GM19023 (cell line): ENCODE data around the gene KCNT2.
"Not testable (repeated sequence)": the region's sequence is repeated elsewhere in the genome, so short reads cannot be mapped to it uniquely, and the experiment has no call there.

Experiments
- ATAC-seq: cut with Tn5 transposase; IDR thresholded peaks from one replicate; pipeline ENCODE4 v1.9.1; 2021; ENCODE audit warnings: mild to moderate bottlenecking, moderate library complexity; ENCODE audit not compliant: unreplicated experiment

The KCNT2 gene

GRCh38 chr1:196593955-196594354, 14.3 kb downstream of the KCNT2 start:
- ATAC-seq = no peak

GRCh38 chr1:196590959-196591358, 17.3 kb downstream of the KCNT2 start:
- ATAC-seq = no peak

- no peak for ATAC-seq
Observed at GRCh38 chr1:196590012-196590708, 18.1 kb downstream of the KCNT2 start.

GRCh38 chr1:196584696-196585095, 23.5 kb downstream of the KCNT2 start:
- no peak for ATAC-seq

- ATAC-seq = no peak
Observed at GRCh38 chr1:196577386-196577785, 30.9 kb downstream of the KCNT2 start.

GRCh38 chr1:196573226-196573625, 35.0 kb downstream of the KCNT2 start:
- no peak for ATAC-seq

- no peak for ATAC-seq
Observed at GRCh38 chr1:196567238-196567637, 41.0 kb downstream of the KCNT2 start.

GRCh38 chr1:196563768-196564167, 44.5 kb downstream of the KCNT2 start:
- no peak for ATAC-seq

- ATAC-seq = no peak
Observed at GRCh38 chr1:196559314-196559713, 48.9 kb downstream of the KCNT2 start.

GRCh38 chr1:196558411-196558810, 49.8 kb downstream of the KCNT2 start:
- ATAC-seq = no peak

GRCh38 chr1:196557797-196558196, 50.4 kb downstream of the KCNT2 start:
- ATAC-seq = no peak

- no peak for ATAC-seq
Observed at GRCh38 chr1:196550731-196551130, 57.5 kb downstream of the KCNT2 start.

GRCh38 chr1:196546272-196547111, 61.7 kb downstream of the KCNT2 start:
- no peak for ATAC-seq

- no peak for ATAC-seq
Observed at GRCh38 chr1:196545222-196545621, 63.0 kb downstream of the KCNT2 start.

GRCh38 chr1:196544617-196545016, 63.6 kb downstream of the KCNT2 start:
- ATAC-seq = no peak

- ATAC-seq = no peak
Observed at GRCh38 chr1:196543833-196544232, 64.4 kb downstream of the KCNT2 start.

- ATAC-seq = no peak
Observed at GRCh38 chr1:196538473-196538872, 69.8 kb downstream of the KCNT2 start.

GRCh38 chr1:196535727-196536126, 72.5 kb downstream of the KCNT2 start:
- ATAC-seq = no peak

GRCh38 chr1:196531737-196532524, 76.3 kb downstream of the KCNT2 start:
- no peak for ATAC-seq

- ATAC-seq = no peak
Observed at GRCh38 chr1:196527919-196528318, 80.3 kb downstream of the KCNT2 start.

- ATAC-seq = not testable (repeated sequence)
Observed at GRCh38 chr1:196522574-196523345, 85.5 kb downstream of the KCNT2 start.
